Naive thymus-derived CD4-positive, alpha-beta T cell (primary cell): ENCODE measurements around the gene MPG. TPM values are rescaled to one million over a fixed set of nuclear protein-coding genes. Genes with fewer than 3 reads are reported as not detected.

ENCODE experiments used
- polyA plus RNA-seq, 2 donors: library from polyadenylated mRNA; unstranded; fragments of 300-500 nt; fragmentation: Illumina TruSeq; gene quantifications; one replicate each; pipeline ENCODE4 v1.2.3, GENCODE V29; 2021
- total RNA-seq, 6 experiments: library from RNA in 5 of 6; stranded (reverse) in 5 of 6; gene quantifications; 1 replicate in 5 of 6; 2 replicates in 1 of 6; pipeline ENCODE4 v1.2.3 and lab custom pipeline; 2021 to 2026

The MPG gene
- total and polyA plus RNA-seq, 7 experiments from 2014 or later = 17.5 to 59.5 (median 25.7) TPM

Other genes with a start within 250 kb of the MPG start
- gene POLR3K, start 24.6 kb upstream of the MPG start, total RNA-seq = 10 to 100 TPM in 4 of 5 experiments, 1 to 10 TPM in 1; 8.5 to 45.4 (median 18.9) TPM
- gene POLR3K, start 24.6 kb upstream of the MPG start, polyA plus RNA-seq = 10 to 100 TPM; 20.4 to 28.6 TPM
- gene SNRNP25, start 24.4 kb upstream of the MPG start, total RNA-seq = 10 to 100 TPM in 4 of 5 experiments, 1 to 10 TPM in 1; 9.8 to 57.4 (median 11.7) TPM
- gene SNRNP25, start 24.4 kb upstream of the MPG start, polyA plus RNA-seq = 10 to 100 TPM; 20.5 to 21.5 TPM
- 1 to 10 TPM in 1 of 5 experiments, under 1 TPM in 1, not detected in 3; 0.66 to 1.6 TPM for gene RHBDF1, start 5.6 kb upstream of the MPG start, total RNA-seq
- not detected for gene RHBDF1, start 5.6 kb upstream of the MPG start, polyA plus RNA-seq
- 10 to 100 TPM; 33.7 to 53.1 (median 38.0) TPM for gene NPRL3, start 60.4 kb downstream of the MPG start, total RNA-seq
- gene NPRL3, start 60.4 kb downstream of the MPG start, polyA plus RNA-seq = 10 to 100 TPM in 1 of 2 donors, 1 to 10 TPM in 1; 9.9 to 19.6 TPM
- not detected for gene HBZ, start 74.4 kb downstream of the MPG start, total RNA-seq
- not detected for gene HBZ, start 74.4 kb downstream of the MPG start, polyA plus RNA-seq
- gene HBM, start 87.8 kb downstream of the MPG start, total RNA-seq = not detected
- not detected for gene HBM, start 87.8 kb downstream of the MPG start, polyA plus RNA-seq
- gene HBA2, start 94.7 kb downstream of the MPG start, total RNA-seq = 10 to 100 TPM in 1 of 5 experiments, 1 to 10 TPM in 1, under 1 TPM in 1, not detected in 2; 0.68 to 10.4 (median 1.1) TPM
- gene HBA2, start 94.7 kb downstream of the MPG start, polyA plus RNA-seq = under 1 TPM in 1 of 2 donors, not detected in 1; 0.63 TPM
- gene HBA1, start 98.5 kb downstream of the MPG start, total RNA-seq = 10 to 100 TPM in 1 of 5 experiments, 1 to 10 TPM in 2, not detected in 2; 1.1 to 33.5 (median 2.2) TPM
- not detected for gene HBA1, start 98.5 kb downstream of the MPG start, polyA plus RNA-seq
- not detected for gene HBQ1, start 102.2 kb downstream of the MPG start, total RNA-seq
- not detected for gene HBQ1, start 102.2 kb downstream of the MPG start, polyA plus RNA-seq
- 100 to 1,000 TPM in 4 of 5 experiments, 10 to 100 TPM in 1; 64.7 to 177 (median 154) TPM for gene LUC7L, start 151.2 kb downstream of the MPG start, total RNA-seq
- gene LUC7L, start 151.2 kb downstream of the MPG start, polyA plus RNA-seq = 10 to 100 TPM in 1 of 2 donors, 1 to 10 TPM in 1; 6.9 to 16.3 TPM
- 10 to 100 TPM; 30.4 to 43.9 (median 32.9) TPM for gene FAM234A, start 156.6 kb downstream of the MPG start, total RNA-seq
- 10 to 100 TPM; 31.3 to 42.2 TPM for gene FAM234A, start 156.6 kb downstream of the MPG start, polyA plus RNA-seq
- gene RGS11, start 197.7 kb downstream of the MPG start, total RNA-seq = under 1 TPM in 2 of 5 experiments, not detected in 3; 0.17 to 0.22 TPM
- not detected for gene RGS11, start 197.7 kb downstream of the MPG start, polyA plus RNA-seq
- 1 to 10 TPM in 3 of 5 experiments, not detected in 2; 1.2 to 2.1 (median 1.4) TPM for gene ARHGDIG, start 202.4 kb downstream of the MPG start, total RNA-seq
- not detected for gene ARHGDIG, start 202.4 kb downstream of the MPG start, polyA plus RNA-seq
- gene PDIA2, start 204.9 kb downstream of the MPG start, total RNA-seq = under 1 TPM in 1 of 5 experiments, not detected in 4; 0.42 TPM
- not detected for gene PDIA2, start 204.9 kb downstream of the MPG start, polyA plus RNA-seq